Posterior vena cava (tissue), 2 donors: ENCODE measurements around the gene THBS1. TPM values are rescaled to one million over a fixed set of nuclear protein-coding genes. Genes with fewer than 3 reads are reported as not detected.

Source experiments
- DNase-seq: peaks from one replicate; pipeline ENCODE4 v3.0.0-alpha.2; 2020; ENCODE audit warnings: low spot score
- intact Hi-C, 2 donors: fragments of 100-400 bp; cut with DNase I; formaldehyde crosslinking; loops; one replicate each; pipeline versions ENCODE4 v1.14.1 to v1.14.2; 2022 to 2023
- total RNA-seq, 2 donors: library from RNA; stranded (reverse); fragmentation: NEBNext Ultra II Directional; extraction: Animal tissue kit (Norgen Biotek cat#: 25700); gene quantifications; one replicate each; pipeline ENCODE4 v1.2.1, GENCODE V29; 2021
- donor health status: DM: yes; HTN: yes; CAD: no.
- donor health status: DM: yes; HTN: yes; CAD: no.

Gene THBS1
- total RNA-seq, 2 donors from 2014 or later = 585 to 1,947 TPM

- no peak for DNase-seq
- intact Hi-C loops = no loop called here
Measured at GRCh38 chr15:39621210-39621609, 40.3 kb downstream of the THBS1 start.

GRCh38 chr15:39621976-39622375 lies 41.1 kb downstream of the THBS1 start:
- intact Hi-C loops = no loop called here
- no peak for DNase-seq

- intact Hi-C loops = no loop called here
Measured at GRCh38 chr15:39622660-39623516, 42.0 kb downstream of the THBS1 start.

DNA sequence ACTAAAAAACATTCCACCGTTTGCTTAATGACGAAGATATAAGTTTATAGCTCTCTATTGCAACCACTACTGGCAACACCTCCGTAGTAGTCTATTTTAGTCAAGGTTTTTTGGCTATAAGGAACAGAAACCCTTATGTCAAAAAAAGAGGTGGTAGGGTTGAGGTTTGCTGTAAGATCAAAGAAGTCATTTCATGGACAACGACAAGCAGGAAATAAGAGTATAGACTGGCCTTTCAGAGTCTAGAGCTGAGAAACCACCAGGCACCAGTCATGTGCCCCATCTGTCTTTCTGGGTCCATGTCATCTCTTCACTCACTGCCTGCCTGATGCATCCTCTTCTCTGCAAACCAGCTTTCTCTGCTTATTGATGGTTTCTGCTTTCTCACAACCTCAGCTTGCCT lies 42.7 kb downstream of the THBS1 start:
- intact Hi-C loops = no loop called here
- no peak for DNase-seq

More at GRCh38 chr15:39622660-39623516, 42.0 kb downstream of the THBS1 start:
- DNase-seq = no peak

DNA sequence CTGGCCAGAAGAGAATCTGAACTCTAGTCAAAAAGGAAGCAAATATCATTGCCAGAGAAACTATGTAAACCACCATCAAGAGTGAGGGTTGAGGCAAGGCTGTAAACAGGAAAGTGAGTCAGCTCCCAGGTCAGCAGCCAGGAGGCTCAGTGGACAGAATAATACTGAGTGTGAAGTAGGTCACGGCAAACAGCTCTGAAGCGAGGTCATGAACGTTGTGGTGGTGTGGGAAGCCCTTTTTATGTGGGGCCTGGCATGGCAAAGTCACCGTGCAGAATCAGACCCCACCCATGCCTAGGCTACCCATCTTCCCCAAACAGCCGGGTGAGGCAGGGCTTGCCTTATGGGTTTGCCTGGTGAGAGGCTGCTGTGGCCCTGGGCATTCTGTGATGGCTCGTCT lies 43.9 kb downstream of the THBS1 start:
- intact Hi-C loops = no loop called here
- peak; percentile 82 for DNase-seq

GRCh38 chr15:39625451-39625850 lies 44.6 kb downstream of the THBS1 start:
- DNase-seq = no peak
- intact Hi-C loops = no loop called here

DNA sequence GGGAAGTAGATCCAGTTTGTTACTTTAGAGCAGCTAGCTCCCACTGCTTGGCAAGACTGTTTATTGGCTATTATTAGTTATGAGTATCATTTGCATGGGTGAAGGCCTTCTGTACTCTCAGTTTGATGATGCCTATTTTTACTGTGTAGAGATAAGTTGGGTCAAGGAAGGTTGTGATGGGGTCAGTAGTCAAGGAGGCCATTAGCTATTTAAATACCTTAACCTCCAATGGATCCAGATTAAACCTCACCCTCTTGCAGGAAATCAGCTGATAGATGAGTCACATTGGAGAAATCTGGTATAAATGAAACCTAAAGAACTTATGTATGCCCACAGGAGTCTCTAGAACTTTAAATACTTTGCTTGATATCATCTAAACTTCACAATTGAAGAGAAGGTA lies 45.0 kb downstream of the THBS1 start:
- intact Hi-C loops = loop anchor here in 1 of 2 donors (1.0 kb wide), 1 partner anchor 31 kb away; no protein-coding TSS in a partner anchor
- DNase-seq = no peak

GRCh38 chr15:39627451-39628143 lies 46.7 kb downstream of the THBS1 start:
- no peak for DNase-seq
- intact Hi-C loops = no loop called here

DNA sequence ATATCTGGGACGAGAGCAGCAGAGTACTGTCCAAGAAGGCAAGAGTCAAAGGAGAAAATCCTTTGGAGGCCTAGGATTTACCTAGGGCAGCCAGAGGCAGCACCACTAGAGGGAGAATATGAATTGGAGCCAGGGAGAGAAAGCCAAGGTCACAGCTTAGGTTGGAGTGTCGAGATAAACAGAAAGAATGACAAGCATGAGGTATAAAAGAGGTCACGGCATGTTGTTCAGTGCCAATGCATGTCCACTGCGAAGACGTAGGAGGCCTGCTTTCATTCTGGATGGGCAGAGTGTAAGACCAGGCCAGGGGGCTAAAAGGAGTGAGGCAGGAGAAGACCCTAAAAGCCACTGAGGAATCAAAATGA lies 47.2 kb downstream of the THBS1 start:
- intact Hi-C loops = no loop called here
- no peak for DNase-seq

GRCh38 chr15:39628546-39629257 lies 47.8 kb downstream of the THBS1 start:
- no peak for DNase-seq
- intact Hi-C loops = no loop called here

- DNase-seq = no peak
- intact Hi-C loops = no loop called here
Measured at GRCh38 chr15:39629371-39629770, 48.5 kb downstream of the THBS1 start.

DNA sequence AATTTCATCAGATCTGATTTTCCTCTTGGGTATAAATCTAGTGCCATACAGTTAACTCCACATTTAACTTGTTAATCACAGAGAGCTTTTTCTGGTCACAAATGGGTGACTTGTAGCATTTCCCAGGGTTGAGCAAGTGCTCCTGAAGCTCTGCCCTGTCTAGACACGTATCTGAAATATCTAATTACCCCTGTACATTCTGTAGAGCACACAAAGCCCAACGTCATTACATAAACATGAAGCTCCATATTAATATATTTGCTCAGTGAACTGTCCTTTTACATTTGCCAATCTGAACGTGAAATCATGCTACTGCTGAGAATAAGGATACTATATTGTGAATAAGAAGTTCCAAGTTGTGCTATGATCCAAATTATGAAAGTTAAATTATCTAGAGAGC lies 49.0 kb downstream of the THBS1 start:
- intact Hi-C loops = no loop called here
- DNase-seq = no peak

DNA sequence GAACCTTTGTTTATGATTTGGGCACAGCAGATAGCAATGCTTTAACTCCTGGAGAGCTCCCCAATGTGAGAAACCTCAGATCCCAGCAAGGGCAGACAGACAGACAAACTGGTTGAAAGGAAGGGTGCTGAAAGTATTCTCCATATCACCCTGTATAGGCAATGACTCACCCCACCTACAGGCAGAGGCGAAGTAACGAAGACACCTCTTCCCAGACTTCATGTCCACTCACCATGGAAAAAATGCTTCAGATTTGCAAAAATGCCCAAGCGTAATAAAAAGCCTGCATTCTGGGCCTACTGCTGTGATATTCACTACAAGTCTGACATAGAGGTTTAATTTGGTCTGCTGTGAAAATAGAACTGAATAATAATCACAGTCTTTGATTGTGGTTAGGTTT lies 50.5 kb downstream of the THBS1 start:
- DNase-seq = no peak
- intact Hi-C loops = no loop called here

- intact Hi-C loops = no loop called here
- DNase-seq = no peak
Measured at GRCh38 chr15:39638041-39638440, 57.2 kb downstream of the THBS1 start.

DNA sequence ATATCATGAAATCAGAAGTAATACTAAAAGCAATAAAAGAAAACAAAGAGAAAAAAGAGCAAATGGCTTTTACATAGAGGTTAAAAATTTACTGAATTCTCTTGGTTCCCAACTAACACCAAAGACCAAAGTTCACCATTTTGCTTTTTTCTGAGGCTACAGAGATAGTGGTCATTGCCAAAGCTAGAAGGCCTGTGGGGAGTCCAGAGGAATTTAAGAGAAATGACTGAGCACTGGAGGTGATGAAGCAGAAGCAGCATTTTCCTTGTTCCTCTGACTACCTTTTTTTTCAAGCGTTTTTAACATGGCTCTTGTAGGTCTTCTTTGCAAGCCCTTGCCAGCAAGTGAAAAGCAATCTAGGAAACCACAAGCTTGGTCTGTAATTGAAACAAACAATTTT lies 58.2 kb downstream of the THBS1 start:
- intact Hi-C loops = no loop called here
- no peak for DNase-seq

- no peak for DNase-seq
- intact Hi-C loops = no loop called here
Measured at GRCh38 chr15:39640665-39641064, 59.8 kb downstream of the THBS1 start.

DNA sequence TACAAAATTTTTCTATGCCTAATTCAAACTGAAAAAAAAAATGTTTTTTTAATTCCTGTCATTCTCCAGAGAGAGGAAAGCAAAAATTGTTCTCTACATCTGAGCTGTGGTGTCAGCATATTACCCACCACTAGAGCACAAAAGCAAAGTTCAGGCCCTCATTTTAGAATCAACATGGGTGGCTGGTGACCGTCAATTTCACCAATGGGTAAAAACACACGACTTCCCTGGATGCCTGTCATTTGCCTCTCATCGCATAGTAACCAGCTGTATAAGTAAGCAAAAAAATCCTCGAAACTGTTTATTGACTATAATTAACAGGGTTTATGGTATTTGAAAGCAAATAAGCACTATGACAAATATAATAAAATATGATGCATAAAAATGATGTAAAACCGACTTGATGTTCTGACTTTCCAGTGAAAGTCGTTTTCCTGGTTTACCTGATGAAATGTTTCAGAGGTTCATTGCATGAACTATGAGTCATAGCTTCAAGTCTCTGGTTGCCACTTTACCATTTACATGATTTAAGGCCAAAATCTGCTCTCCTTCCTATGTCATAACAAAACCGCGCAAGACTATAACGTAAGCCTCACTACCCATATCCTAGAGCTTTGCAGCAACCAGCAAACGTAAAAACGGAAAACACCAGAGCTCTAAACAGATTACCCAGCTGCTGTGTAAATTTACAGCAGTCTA lies 60.5 kb downstream of the THBS1 start:
- intact Hi-C loops = no loop called here
- no peak for DNase-seq

GRCh38 chr15:39642011-39642640 lies 61.2 kb downstream of the THBS1 start:
- intact Hi-C loops = no loop called here
- no peak for DNase-seq

GRCh38 chr15:39643727-39644126 lies 62.8 kb downstream of the THBS1 start:
- DNase-seq = no peak
- intact Hi-C loops = no loop called here
